Astrocyte of the hippocampus (primary cell): Measurements from ENCODE around the gene CLCN6.
A peak's percentile ranks its signal among the peaks of the same experiment; 100 is the strongest.
"Not testable (repeated sequence)": the region's sequence is repeated elsewhere in the genome, so short reads cannot be mapped to it uniquely, and the experiment has no call there.

Experiments
- DNase-seq: peaks from one replicate; pipeline ENCODE4 v3.0.0; 2011; ENCODE audit warnings: low read depth, low spot score

Gene CLCN6

GRCh38 chr1:11795238-11795890 is 10.6 kb upstream of the CLCN6 start:
- no peak for DNase-seq

- no peak for DNase-seq
These were observed 9.8 kb upstream of the CLCN6 start for GRCh38 chr1:11796036-11796828.

- no peak for DNase-seq
These were observed 8.3 kb upstream of the CLCN6 start for GRCh38 chr1:11797525-11798216.

GRCh38 chr1:11799099-11799498 is 6.9 kb upstream of the CLCN6 start:
- no peak for DNase-seq

DNA sequence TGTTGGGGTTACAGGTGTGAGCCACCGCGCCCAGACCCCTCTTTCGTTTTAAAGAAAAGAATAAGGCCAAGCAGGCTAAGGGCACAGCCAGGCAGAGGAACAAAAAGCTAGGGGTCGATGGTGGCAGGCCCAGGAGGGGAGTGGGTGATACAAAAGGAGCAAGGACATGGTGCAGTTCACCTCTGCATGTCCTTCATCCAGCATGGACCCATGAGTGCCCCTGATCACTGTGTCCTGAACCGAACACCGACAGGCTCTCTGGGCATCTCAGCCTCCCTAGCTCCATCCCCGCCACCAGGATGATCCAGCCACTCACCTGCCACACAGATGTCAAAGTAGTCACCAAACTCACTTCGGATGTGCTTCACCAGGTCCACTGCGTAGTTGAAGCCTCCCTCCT is 6.1 kb upstream of the CLCN6 start:
- DNase-seq, result no peak

DNA sequence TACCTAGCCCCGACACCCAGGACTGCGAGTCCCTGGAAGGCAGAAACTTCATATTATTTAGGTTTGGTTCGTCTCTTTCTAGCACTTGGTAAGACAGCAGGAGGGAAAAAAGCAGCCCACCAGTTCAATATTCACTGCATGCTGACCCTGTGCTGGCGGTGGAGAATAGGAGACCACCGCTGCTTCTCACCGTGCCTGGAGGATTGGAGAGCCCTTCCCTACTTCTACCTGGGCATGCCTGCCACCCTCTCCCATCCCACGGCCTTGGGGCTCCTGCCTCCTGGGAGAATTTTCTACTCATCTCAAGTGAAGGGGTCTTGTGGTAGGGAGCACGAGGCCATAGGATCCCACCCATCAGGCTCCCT is 5.6 kb upstream of the CLCN6 start:
- DNase-seq, result no peak

DNA sequence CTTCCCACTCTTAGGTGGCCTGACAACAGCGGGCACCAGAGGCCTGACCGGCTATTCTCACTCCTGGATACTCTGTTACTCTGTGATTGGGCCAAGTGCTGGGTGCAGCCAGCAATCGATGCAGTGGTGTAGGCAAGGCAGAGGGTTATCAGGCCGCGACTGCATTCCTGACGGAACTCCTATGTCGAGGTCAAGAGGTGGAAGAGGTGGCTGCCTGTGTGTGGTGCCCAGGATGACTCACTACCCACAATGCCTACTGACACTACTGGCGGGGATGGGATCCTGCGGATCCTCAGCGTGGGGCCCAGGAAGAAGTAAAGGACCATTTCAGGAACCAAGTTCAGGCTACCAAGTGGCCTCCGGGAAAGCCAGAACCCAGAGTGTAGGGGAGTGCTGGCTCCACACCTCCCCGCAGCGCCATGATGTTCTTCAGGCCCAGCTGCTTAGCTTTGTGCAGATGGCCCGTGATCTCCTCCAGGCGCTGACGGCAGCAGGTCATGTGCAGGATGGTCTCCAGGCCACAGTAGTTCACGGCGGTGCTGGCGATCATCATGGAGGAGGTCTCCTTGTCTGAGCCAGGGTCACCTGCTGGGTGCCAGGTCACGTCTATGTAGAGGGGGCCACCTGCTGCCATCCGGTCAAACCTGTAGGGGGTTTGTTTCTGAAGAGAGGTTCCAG is 5.1 kb upstream of the CLCN6 start:
- DNase-seq, result no peak

DNA sequence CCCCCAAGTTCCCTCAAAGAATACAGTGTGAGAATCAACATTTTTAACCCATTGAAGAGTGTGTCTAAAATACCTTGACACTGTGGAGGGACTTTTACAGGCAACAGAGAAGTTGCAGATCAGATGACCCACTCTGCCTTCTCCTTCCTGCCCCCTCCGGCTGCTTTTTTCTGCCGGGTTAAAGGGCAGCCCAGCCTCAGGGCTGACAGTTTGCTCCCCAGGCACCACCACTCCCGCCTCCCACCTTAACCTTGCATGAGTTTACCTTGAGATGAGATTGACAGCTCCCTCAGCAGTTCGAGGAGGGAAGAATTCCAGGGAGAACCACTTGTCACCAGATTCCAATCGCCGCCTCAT is 3.4 kb upstream of the CLCN6 start:
- peak; percentile 20 for DNase-seq

- peak; percentile 95 for DNase-seq
These were observed 2.8 kb upstream of the CLCN6 start for GRCh38 chr1:11802973-11803885.

DNA sequence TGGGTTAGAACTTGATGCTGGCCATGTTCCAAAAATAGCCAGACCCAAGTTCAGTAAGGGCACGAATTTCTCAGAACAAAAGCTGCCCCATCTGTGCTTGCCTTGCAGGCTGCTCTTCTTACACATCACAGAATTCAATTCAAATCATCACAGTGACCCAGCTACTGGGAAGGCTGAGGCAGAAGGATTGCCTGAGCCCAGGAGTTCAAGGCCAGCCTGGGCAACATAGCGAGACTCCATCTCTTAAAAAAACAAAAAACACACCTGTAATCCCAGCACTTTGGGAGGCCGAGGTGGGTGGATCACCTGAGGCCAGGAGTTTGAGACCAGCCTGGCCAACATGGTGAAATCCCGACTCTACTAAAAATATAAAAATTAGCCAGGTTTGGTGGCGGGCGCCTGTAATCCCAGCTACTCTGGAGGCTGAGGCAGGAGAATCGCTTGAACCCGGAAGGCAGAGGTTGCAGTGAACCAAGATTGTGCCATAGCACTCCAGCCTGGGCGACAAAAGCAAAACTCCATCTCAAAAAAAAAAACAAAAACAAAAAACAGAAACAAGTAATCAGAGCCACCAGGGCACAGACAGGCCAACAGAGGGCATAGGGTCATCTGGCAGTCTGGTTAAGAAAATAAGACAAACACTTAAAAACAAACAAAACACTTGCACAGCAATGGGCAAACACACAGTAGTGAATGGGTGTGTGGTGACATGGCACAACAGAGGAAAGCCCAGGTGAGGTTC is 1.9 kb upstream of the CLCN6 start:
- DNase-seq, result not testable (repeated sequence)

DNA sequence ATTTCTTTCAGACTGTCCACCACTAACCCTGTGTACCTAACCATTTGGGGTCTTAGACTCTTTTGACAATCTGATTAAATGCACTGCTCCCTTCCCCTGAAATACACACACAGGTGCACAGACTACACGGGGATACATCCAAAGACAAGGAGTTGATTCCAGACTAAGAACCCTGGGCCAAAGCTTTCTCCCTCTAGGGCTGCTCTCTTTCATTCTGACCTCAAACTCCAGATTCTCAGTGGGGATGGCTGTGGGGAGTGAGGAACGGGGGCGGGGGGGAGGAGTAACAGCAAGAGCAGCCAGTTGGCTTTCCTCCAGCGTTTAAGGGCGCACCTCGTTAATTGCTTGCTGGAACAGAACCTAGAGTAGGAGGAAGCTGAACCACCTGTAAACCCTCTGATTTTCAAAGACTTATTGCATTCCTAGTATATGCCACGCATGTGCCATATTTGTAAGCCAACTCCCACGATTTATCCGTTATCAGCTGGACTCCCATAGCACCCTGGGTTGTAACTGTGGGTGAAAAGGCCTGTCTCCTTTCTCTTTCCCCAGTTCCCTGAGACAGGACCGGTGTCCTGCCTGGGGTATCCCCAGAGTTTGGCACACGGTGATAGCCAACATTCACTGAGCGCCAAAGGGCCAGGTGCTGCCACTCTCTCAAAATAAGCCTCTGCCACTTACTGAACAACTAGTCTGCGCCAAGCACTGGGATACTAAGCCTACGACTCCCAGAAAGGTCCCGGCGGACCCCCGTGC is 1.1 kb upstream of the CLCN6 start:
- DNase-seq, result peak; percentile 60

DNA sequence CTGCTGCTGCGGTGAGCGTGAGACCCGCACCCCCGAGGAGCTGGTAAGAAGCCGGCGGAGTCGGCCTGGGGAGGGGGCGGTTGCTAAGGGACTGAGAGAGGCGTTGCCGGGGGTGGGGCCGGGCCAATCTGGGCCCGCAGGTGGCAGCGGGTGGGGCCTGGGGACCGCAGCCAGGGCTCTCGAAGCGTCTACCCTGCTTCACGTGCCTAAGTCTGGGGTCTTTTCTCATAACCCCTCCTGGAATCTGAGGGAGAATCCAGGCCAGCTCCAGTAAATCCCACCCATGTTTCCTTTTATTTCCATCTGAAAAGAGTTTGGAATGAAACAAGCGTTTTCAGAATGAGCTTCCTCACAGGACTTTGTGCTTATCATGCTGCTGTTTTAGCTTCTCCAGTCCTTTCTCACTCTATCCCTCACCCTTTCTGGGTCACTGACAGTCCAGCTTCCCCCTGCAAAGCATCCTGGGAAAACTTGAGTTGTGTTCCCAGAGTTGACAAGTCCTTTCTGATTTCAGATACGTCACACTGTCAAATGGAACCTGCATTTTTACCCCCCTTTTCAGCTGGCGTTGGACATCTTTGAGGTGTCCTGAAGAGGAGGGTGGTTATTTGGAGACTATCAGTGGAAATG is 431 bp downstream of the CLCN6 start:
- DNase-seq, result peak; percentile 39

GRCh38 chr1:11807133-11807532 is 1.1 kb downstream of the CLCN6 start:
- DNase-seq, result no peak

- no peak for DNase-seq
These were observed 7.0 kb downstream of the CLCN6 start for GRCh38 chr1:11813021-11813420.

GRCh38 chr1:11817192-11817591 is 11.2 kb downstream of the CLCN6 start:
- no peak for DNase-seq

- peak; percentile 19 for DNase-seq
These were observed 16.1 kb downstream of the CLCN6 start for GRCh38 chr1:11822091-11822490.

- DNase-seq, result peak; percentile 79
These were observed 17.6 kb downstream of the CLCN6 start for GRCh38 chr1:11823366-11824137.

DNA sequence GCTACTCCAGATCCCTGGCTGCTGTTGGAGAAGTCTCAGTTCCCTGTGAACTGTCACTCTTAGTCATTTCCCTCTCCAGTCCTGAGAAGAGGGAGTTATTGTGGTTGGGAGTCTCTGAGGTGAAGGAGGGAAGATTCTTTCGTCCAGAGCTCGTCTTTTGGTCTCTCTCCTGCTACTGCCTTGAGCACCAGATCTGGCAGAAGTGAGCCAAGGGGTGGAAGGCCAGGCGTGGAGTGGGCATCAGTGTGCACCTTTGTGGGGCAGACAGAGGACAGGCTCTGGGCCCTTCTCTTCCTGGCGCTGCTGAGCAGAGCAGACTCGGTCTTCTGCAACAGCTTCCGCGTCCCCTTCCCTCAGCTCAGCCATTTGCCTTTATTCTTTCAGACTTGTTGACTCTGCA is 19.1 kb downstream of the CLCN6 start:
- no peak for DNase-seq

- DNase-seq, result no peak
These were observed 21.0 kb downstream of the CLCN6 start for GRCh38 chr1:11826946-11827345.
